ENCODE data around the gene FBXL13.
"Not testable (repeated sequence)": the region's sequence is repeated elsewhere in the genome, so short reads cannot be mapped to it uniquely, and the experiment has no call there.

FBXL13 gene

GRCh38 chr7:103078226-103078625 is 3.6 kb upstream of the FBXL13 start:
- DNase-seq: not testable (repeated sequence)

DNA sequence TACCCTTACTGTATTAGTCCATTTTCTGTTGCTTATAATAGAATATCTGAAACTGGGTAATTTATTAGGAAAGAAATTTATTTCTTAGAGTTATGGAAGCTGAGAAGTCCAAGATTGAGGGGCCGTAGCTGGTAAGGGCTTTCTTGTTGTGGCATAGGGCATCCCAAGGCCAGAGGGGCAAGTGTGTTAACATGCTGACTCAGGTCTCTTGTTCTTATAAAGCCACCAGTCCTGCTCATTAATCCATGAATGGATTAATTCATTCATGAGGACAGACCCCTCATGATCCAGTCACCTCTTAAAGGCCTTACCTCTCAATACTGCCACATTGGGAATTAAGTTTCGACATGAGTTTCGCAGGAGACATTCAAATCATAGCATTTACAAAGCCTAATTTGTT is 2.7 kb upstream of the FBXL13 start:
- no peak for DNase-seq

- DNase-seq: no peak
Observed at GRCh38 chr7:103076764-103077163, 2.2 kb upstream of the FBXL13 start.

GRCh38 chr7:103075337-103075918 is 832 bp upstream of the FBXL13 start:
- DNase-seq: peak; percentile 57

- no peak for DNase-seq
Observed at GRCh38 chr7:103073989-103074518, 542 bp downstream of the FBXL13 start.

DNA sequence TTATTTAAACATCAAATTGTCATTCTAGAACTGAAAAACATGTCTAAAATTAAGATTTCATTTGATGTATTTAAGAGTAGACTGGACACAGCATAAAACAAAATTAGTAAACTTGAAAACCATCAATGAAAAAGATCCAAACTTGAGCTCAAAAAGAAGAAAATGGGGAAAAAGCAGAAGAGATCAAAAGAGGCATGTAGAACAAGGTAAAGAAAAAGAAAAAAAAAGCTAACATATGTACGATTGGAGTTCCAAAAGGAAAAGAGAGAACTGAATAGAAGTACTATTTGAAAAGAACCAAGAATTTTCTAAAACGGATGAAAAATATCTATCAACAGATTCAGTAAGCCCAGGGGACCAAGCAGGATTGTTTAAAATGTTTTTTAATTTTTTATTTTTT is 3.6 kb downstream of the FBXL13 start:
- no peak for DNase-seq

DNA sequence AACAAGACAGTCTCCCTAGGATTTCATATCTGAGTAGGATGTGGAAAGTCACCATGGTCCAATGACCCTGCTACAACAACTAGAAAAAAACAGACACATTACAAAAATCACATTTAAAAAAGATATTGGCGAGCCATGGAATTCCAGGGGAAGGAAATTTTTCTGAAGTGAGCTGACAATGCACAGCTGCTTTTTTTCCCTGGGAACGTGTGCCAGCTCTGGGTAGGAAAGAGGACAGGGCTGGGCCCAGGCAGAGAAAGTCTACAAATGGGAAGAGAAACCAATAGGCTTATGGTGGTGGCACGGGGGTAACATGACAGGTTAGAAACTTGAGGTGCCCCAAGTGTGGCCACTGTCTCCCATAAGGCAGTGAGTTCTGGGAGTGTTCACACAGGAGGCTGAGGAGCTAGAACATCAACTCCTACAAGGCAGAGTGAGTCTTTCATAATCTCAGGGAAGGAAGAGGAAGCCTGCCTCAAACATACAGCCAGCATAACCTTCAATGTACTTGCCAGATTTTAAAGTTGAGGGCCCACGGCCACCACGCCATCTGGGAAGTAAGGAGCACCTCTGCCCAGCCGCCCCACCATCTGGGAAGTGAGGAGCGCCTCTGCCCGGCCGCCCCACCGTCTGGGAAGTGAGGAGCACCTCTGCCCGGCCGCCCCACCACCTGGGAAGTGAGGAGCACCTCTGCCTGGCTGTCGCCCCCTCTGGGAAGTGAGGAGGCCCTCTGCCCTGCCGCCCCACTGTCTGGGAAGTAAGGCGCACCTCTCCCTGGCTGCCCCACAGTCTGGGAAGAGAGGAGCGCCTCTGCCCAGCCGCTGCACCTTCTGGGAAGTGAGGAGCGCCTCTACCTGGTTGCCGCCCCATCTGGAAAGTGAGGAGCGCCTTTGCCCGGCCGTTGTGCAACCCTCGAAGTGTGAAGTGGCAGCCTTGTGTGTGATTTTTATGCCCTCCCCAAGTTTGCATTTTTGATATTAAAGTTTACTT is 5.9 kb downstream of the FBXL13 start:
- DNase-seq: no peak

GRCh38 chr7:103065667-103066066 is 8.9 kb downstream of the FBXL13 start:
- DNase-seq: peak; percentile 38

DNA sequence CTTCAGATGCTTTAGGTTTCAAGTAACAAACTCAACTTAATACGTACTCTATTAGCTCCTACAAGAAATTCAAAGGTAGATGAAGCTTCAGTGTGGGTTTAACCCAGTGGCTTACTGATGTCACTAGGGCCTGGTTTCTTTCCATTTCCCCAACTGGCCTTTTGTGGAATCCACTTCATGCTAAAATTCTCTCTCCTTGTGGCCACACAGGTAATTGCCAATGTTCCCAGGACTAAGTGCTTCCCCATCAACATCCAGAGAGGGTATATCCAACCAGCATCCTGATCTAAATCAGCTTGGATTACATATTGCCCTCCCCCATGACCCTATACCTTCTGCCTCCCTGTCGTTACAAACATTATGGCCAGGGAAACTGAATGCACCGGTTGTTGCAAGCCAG is 10.7 kb downstream of the FBXL13 start:
- DNase-seq: no peak

GRCh38 chr7:103059471-103059870 is 15.1 kb downstream of the FBXL13 start:
- DNase-seq: no peak

- no peak for DNase-seq
Observed at GRCh38 chr7:103058122-103058521, 16.5 kb downstream of the FBXL13 start.

GRCh38 chr7:103056006-103056405 is 18.6 kb downstream of the FBXL13 start:
- not testable (repeated sequence) for DNase-seq

DNA sequence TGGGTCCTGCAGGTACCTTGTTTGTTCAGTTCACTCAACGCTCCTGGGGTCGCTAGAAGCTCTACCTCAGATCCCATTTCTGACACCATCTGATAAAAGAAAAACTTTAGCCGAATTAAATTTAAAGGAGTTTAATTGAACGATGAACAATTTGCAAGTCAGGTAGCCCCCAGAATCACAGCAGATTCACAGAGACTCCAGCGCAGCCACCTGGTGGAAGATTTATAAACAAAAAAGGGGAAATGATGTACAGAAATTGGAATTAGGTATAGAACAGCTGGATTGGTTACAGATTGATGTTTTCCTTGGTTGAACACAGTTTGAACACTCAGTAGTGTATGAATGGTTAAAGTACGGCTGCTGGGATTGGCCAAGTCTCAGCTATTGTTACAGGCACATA is 23.1 kb downstream of the FBXL13 start:
- DNase-seq: no peak

- DNase-seq: no peak
Observed at GRCh38 chr7:103048833-103049232, 25.8 kb downstream of the FBXL13 start.

- DNase-seq: not testable (repeated sequence)
Observed at GRCh38 chr7:103041815-103042214, 32.8 kb downstream of the FBXL13 start.

GRCh38 chr7:103037823-103038739 is 36.5 kb downstream of the FBXL13 start:
- DNase-seq: not testable (repeated sequence)

- no peak for DNase-seq
Observed at GRCh38 chr7:103037476-103037822, 37.1 kb downstream of the FBXL13 start.

GRCh38 chr7:103034318-103034717 is 40.3 kb downstream of the FBXL13 start:
- DNase-seq: not testable (repeated sequence)

DNA sequence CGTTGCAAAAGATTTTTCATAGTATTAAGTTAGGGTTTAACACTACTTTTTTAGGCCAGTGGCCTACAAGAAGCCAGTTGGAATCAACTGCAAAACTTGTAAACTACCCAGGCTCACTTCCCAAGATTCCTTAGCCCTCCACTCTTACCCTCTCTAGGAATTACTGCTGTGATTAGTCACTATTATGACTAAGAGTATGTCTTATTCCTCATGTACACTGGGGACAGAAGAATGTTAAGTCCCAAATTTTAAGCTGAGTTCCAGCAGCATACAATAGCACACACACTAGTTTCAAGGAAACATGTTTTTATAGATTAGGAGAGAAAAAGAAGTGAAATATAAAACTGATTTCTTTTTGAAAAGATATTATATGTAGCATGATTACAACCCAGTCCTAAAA is 42.8 kb downstream of the FBXL13 start:
- DNase-seq: no peak

- DNase-seq: no peak
Observed at GRCh38 chr7:103031024-103031423, 43.6 kb downstream of the FBXL13 start.

- no peak for DNase-seq
Observed at GRCh38 chr7:103025341-103025740, 49.3 kb downstream of the FBXL13 start.

- not testable (repeated sequence) for DNase-seq
Observed at GRCh38 chr7:103023578-103023977, 51.0 kb downstream of the FBXL13 start.

- DNase-seq: not testable (repeated sequence)
Observed at GRCh38 chr7:103021490-103021889, 53.1 kb downstream of the FBXL13 start.
